Measurements from ENCODE around the gene ELK3.

- TF ChIP-seq CTCF (IDR thresholded peaks at IDR 0.05) (no peak), USF2 (IDR thresholded peaks at IDR 0.05; ENCODE audit: borderline replicate concordance, low read depth, low read length) (no peak), ZBTB33 (IDR thresholded peaks at IDR 0.05; ENCODE audit: borderline replicate concordance, low read depth) (no peak), PBX3 (IDR thresholded peaks at IDR 0.05) (no peak), YY1 (IDR thresholded peaks at IDR 0.05; ENCODE audit: low read depth) (no peak), POLR2AphosphoS5 (IDR thresholded peaks at IDR 0.05; ENCODE audit: low read depth, low read length) (no peak), REST (IDR thresholded peaks at IDR 0.05; ENCODE audit: low read depth, low read length) (no peak), NRF1 (IDR thresholded peaks at IDR 0.05; ENCODE audit: low read depth, low read length) (no peak), GABPA (IDR thresholded peaks at IDR 0.05; ENCODE audit: low read depth) (no peak), SIN3A (IDR thresholded peaks at IDR 0.05; ENCODE audit: borderline replicate concordance, low read depth, low read length) (no peak), EP300 (IDR thresholded peaks at IDR 0.05; ENCODE audit: borderline replicate concordance in 1 of 2, low read depth in 1 of 2, low read length in 1 of 2) (no peak), RFX5 (IDR thresholded peaks at IDR 0.05; ENCODE audit: low read length) (no peak), RAD21 (IDR thresholded peaks at IDR 0.05; ENCODE audit: low read length) (no peak), FOXM1 (IDR thresholded peaks at IDR 0.05; ENCODE audit: low read depth) (no peak)
These were observed 33.4 kb downstream of the ELK3 start for GRCh38 chr12:96227365-96228106.

All from SK-N-SH (cell line).